ENCODE measurements around the gene PPP6R3.
"Not testable (repeated sequence)": the region's sequence is repeated elsewhere in the genome, so short reads cannot be mapped to it uniquely, and the experiment has no call there.

The PPP6R3 gene

DNA sequence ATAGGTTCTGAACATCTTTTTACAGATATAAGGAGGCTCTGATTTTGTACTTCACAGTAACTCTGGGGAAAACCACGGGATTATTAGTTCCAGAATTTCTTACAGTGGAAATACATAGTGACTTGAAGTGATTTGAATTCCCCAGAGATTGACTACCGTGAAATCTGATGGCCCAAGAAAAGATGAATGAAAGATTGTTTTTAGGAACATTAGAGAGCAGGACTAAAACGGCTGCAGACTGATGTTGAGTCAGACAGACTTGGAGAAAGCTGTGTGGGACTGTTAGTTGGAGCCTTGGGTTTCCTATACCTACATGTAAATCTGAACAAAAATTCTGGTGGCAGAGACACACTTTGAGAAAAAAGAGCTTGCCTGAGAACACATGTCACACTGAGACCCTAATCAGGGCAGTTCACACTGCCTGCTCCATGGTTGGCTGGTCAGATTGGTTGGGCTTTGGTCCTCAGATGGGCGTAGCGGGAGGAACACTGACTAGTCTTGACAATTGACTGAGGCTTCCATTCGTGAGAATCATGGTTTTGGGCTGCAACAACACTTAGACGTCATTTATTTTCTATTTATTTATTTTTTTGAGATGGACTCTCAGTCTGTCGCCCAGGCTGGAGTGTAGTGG is 6.8 kb downstream of the PPP6R3 start:
- Mint-ChIP-seq H3K27me3 (no peaks in the 10 kb centered on the region), H3K27ac (peak overlapping the region; percentile 85), H3K9me3 (no peaks in the 10 kb centered on the region), H3K4me1 (peaks cover 93% of the 10 kb centered on the region), H3K36me3 (peaks cover 13% of the 10 kb centered on the region), H3K4me3 (peak overlapping the region; percentile 58)

DNA sequence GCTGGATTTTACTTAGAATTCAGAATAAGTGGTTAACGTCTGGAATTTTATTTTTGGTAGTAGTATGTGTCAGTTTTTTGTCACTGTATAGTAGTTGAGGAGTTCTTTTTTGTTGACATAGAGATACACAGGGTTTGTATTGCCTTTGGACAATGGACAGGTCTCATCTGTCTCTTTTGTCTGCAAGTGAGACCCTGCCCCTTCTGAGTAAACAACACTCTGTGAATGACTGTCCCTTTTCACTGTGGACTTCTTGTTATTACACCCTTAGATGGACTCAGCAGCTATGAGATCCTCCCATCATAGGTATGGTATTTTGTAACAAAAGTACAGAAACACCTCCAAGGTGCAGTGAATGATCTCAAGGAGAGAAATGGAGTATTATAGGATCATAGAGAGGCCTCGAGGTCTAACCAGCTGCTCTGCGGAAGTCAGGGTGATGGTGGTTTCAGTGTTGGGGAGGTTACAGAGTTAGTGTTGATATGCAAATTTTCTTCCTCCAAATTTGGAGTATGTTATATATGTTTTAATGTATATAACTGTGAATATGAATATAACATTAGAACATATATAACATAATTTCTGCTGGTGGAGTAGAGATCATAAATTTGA is 7.8 kb downstream of the PPP6R3 start:
- no peaks in the 10 kb centered on the region for H3K27me3 Mint-ChIP-seq
- peak overlapping the region; percentile 73 for H3K4me3 Mint-ChIP-seq
- peak overlapping the region; percentile 20 for H3K27ac Mint-ChIP-seq
- peaks cover 96% of the 10 kb centered on the region for H3K4me1 Mint-ChIP-seq
- H3K9me3 Mint-ChIP-seq: no peaks in the 10 kb centered on the region
- peaks cover 10% of the 10 kb centered on the region for H3K36me3 Mint-ChIP-seq

DNA sequence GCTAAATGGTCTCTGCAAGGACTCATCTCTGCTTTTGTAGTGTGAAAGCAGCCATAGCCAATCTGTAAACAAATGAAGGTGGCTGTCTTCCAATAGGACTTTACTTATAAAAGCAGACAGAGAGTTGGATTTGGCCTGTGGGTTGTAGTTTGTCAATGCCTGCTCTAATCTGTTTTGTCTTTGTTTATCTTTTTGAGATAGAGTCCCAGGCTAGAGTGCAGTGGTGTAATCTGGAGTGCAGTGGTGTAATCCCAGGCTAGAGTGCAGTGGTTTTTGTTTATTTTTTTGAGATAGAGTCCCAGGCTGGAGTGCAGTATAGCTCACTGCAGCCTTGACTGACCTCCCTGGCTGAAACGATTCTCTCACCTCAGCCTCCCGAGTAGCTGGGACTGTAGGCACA is 8.6 kb downstream of the PPP6R3 start:
- Mint-ChIP-seq H3K36me3 (peaks cover 7% of the 10 kb centered on the region), H3K4me3 (peak overlapping the region; percentile 61), H3K9me3 (no peaks in the 10 kb centered on the region), H3K4me1 (peaks cover 96% of the 10 kb centered on the region), H3K27ac (no peak overlapping the region), H3K27me3 (no peaks in the 10 kb centered on the region)

DNA sequence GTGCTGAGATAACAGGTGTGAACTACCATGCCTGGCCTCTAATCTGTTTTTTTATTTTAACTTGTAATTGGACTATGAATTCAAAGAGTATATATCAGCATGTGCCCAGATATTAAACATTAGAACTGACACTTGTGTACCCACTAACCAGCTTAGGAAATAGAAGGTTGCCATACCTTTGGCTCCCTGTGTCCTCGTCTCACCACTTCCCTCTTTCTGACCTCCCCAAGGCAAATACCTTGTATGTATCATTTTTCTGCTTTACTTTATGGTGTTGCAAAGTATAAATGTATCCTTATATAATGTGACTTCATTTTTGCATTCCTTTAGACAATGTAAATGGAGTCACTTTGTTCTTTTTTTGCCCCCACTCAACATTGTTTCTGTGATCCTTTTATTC is 9.1 kb downstream of the PPP6R3 start:
- H3K4me3 Mint-ChIP-seq: peak overlapping the region; percentile 61
- peaks cover 95% of the 10 kb centered on the region for H3K4me1 Mint-ChIP-seq
- no peaks in the 10 kb centered on the region for H3K27me3 Mint-ChIP-seq
- peak overlapping the region; percentile 69 for H3K27ac Mint-ChIP-seq
- peaks cover 10% of the 10 kb centered on the region for H3K36me3 Mint-ChIP-seq
- H3K9me3 Mint-ChIP-seq: no peaks in the 10 kb centered on the region

DNA sequence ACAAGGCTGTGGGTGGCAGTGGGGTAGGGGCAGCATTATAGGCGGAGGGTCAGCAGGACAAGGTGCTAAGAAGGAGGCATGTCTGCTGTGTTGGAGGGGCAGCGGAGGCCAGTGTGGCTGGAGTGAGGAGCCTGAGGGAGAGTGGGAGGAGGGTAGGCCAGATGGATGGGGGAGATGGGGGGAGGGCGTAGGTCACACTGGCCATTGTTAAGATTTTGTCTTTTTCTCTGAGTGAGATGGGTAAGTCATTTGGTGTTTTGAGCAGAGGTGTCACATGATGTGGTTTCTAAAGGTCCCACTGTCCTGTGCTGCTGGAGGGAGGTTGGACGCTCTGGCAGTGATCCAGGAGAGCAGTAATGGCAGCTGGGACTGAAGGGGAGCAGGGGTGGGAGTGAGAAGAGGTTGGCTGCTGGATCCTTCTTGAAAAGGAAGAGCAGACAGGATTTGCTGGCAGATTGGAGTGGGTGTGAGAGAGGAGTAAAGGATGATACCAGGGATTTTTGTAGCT is 9.8 kb downstream of the PPP6R3 start:
- Mint-ChIP-seq H3K4me3 (peak overlapping the region; percentile 61), H3K36me3 (peaks cover 12% of the 10 kb centered on the region), H3K4me1 (peaks cover 91% of the 10 kb centered on the region), H3K27ac (peak overlapping the region; percentile 83), H3K27me3 (no peaks in the 10 kb centered on the region), H3K9me3 (no peaks in the 10 kb centered on the region)

DNA sequence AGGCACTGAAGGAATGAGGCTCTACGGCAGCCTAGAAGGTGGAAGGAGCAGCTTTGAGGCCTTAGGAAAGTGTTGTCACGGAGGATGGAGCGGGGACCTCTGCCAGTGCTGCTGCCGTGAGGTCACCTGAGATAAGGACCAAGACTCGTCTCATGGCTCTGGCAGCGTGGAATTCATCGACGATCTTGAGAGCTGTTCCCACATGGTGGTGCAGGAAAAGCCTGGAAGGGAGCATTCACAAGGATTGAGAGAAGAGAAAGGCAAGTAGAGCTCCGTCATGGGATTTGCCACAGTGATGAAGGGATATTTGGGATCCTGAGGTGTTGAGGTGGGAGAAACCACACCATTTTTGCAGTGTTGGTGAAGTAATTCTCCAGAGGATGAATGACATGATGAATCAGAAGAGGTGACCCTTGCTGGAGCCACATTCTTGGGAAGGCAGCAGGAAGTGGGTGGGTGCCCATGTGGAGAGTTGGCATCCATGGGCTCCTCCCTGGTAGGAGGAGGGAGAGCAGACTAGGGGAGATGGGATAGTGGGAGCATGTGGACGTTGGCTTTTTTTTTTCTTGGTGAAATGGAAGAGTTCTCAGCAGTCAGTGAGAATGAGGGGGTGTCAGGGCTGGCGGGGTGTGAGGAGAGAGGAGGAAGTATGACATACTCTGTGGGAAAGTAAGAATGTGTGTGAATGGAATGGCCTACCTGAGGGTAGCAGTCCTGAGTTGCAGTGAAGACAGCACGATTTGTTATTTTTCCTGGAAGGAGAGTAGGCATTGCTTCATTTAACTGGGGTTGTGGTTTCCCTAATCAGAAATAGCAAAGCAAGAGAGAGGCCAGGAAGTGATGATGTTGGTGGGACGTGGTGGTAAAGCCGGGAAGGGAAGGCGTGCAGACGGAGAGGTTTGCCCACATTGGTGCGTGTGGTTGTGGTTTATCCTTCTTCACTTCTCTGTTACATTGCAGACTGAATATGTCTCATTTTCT is 11.1 kb downstream of the PPP6R3 start:
- Mint-ChIP-seq H3K27me3 (no peaks in the 10 kb centered on the region), H3K27ac (peak overlapping the region; percentile 83), H3K36me3 (peaks cover 12% of the 10 kb centered on the region), H3K4me3 (peak overlapping the region; percentile 76), H3K4me1 (peaks cover 83% of the 10 kb centered on the region), H3K9me3 (no peaks in the 10 kb centered on the region)

DNA sequence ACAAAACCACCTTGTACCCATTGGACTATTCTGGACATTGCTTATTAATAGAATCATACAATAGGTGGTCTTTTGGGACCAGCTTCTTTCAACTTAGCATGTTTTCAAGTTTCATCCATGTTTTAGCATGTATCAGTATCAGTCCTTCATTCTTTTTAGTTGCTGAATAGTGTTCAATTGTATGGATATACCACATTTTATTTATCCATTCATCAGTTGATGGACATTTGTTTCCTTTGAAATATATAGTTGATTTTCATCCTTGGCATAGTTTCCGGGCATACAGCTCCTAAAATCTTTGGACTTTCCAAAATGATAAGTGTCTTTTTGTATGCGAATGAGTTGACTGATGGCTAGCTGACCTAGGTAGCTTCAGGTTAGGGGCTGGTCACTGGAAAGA is 12.2 kb downstream of the PPP6R3 start:
- peak overlapping the region; percentile 83 for H3K27ac Mint-ChIP-seq
- no peaks in the 10 kb centered on the region for H3K27me3 Mint-ChIP-seq
- no peaks in the 10 kb centered on the region for H3K9me3 Mint-ChIP-seq
- peaks cover 83% of the 10 kb centered on the region for H3K4me1 Mint-ChIP-seq
- H3K4me3 Mint-ChIP-seq: peak overlapping the region; percentile 76
- H3K36me3 Mint-ChIP-seq: peaks cover 9% of the 10 kb centered on the region

DNA sequence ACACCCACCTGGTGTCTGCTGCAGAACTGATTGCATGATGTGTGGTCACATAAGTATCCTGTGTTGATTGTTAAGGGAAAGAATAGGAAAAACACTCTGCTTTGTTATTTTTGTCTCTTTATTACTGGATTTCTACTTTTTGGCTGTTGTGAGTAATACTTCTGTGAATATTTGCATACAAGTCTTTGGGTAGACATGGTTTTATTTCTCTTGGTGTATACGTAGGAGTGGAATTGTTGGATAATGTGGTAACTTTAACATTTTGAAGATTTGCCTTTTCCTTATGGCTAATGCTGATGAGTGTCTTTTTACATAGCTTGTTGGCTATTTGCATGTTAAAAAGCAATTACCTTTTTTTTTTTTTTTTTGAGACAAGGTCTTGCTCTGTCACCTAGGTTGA is 13.1 kb downstream of the PPP6R3 start:
- Mint-ChIP-seq H3K9me3 (no peaks in the 10 kb centered on the region), H3K27ac (peak overlapping the region; percentile 83), H3K4me1 (peaks cover 79% of the 10 kb centered on the region), H3K4me3 (no peak overlapping the region), H3K36me3 (peaks cover 9% of the 10 kb centered on the region), H3K27me3 (no peaks in the 10 kb centered on the region)

DNA sequence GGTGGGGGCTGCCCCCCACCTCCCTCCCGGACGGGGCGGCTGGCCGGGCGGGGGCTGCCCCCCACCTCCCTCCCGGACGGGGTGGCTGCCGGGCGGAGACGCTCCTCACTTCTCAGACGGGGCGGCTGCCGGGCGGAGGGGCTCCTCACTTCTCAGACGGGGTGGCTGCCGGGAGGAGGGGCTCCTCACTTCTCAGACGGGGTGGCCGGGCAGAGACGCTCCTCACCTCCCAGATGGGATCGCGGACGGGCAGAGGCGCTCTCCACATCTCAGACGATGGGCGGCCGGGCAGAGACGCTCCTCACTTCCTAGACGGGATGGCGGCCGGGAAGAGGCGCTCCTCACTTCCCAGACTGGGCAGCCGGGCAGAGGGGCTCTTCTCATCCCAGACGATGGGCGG is 15.1 kb downstream of the PPP6R3 start:
- H3K4me3 Mint-ChIP-seq, H3K9me3 Mint-ChIP-seq, H3K27me3 Mint-ChIP-seq, H3K27ac Mint-ChIP-seq: not testable (repeated sequence)
- Mint-ChIP-seq H3K36me3 (peaks cover 18% of the 10 kb centered on the region), H3K4me1 (peaks cover 79% of the 10 kb centered on the region)

DNA sequence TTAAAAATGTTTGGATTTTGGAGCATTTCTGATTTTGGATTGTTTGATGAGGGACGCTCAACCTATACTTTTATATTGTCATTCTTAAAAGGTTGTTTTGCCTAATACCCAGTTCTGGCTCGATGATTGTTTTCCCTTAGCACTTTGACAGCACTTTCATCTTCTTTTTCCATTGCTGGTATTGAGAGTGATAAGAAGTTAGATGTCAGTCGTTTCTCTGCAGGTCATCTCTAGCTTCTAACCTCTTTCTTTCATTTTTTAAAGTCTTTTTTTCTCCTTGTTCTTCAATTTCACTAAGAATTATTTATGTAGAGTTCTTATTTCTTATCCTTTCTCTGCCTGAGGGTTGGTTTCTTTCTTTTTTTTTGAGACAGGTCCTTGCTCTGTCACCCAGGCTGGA is 18.8 kb downstream of the PPP6R3 start:
- peaks cover 78% of the 10 kb centered on the region for H3K4me1 Mint-ChIP-seq
- peak overlapping the region; percentile 17 for H3K27ac Mint-ChIP-seq
- peaks cover 15% of the 10 kb centered on the region for H3K36me3 Mint-ChIP-seq
- H3K9me3 Mint-ChIP-seq: no peaks in the 10 kb centered on the region
- no peaks in the 10 kb centered on the region for H3K27me3 Mint-ChIP-seq
- no peak overlapping the region for H3K4me3 Mint-ChIP-seq

DNA sequence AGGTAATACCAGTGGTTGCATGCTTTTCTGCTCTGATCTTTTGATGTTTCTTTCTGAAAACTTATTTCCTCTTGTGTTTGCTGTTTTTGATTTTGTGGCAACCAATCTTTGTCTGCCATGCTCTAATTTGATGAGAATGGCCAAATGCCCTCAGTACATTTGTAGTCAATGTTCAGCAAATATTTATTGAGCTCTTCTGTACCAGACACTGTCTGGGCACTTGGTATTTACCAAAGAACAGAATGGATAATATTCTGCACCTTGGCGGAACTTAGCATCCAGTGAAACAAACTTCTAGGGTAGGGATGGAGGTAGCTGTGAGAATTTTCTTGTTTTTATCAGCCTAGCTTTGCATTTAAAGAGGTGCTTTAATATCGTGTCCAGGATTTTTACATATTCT is 19.6 kb downstream of the PPP6R3 start:
- Mint-ChIP-seq H3K4me3 (peak overlapping the region; percentile 66), H3K27ac (peak overlapping the region; percentile 68), H3K9me3 (no peaks in the 10 kb centered on the region), H3K27me3 (no peaks in the 10 kb centered on the region), H3K4me1 (peaks cover 82% of the 10 kb centered on the region), H3K36me3 (peaks cover 13% of the 10 kb centered on the region)

DNA sequence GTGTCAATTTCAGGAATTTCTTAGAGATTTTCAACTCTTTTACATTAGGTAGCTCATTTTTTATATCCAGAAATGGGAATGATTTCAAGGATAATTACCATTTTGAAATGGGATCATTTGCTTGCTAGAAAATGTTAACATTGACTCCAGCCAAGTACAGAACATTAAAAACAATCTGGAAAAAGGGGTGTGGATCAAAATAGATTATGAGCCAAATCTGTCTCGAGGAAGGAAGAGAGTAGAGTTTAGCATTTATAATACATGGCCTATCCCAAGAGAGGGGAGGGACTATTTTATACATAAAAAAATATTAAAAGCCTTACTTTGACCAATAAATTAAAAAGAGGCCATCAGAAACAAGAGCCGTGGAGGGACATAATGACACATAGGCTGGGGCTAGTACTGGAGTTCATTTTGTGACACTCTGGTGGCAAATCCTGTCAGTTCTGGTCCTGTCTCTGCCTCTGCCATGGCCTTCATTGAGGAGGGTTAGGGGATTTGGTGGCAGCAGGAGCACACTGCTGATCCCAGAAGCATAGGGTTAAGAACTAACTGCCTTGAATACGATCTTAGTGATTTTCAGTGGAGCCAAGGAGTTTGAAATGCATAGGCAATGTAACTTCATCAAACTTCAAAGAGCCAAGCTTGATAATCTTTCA is 20.4 kb downstream of the PPP6R3 start:
- peak overlapping the region; percentile 18 for H3K27ac Mint-ChIP-seq
- no peaks in the 10 kb centered on the region for H3K27me3 Mint-ChIP-seq
- peaks cover 86% of the 10 kb centered on the region for H3K4me1 Mint-ChIP-seq
- no peaks in the 10 kb centered on the region for H3K9me3 Mint-ChIP-seq
- peaks cover 15% of the 10 kb centered on the region for H3K36me3 Mint-ChIP-seq
- H3K4me3 Mint-ChIP-seq: peak overlapping the region; percentile 8

DNA sequence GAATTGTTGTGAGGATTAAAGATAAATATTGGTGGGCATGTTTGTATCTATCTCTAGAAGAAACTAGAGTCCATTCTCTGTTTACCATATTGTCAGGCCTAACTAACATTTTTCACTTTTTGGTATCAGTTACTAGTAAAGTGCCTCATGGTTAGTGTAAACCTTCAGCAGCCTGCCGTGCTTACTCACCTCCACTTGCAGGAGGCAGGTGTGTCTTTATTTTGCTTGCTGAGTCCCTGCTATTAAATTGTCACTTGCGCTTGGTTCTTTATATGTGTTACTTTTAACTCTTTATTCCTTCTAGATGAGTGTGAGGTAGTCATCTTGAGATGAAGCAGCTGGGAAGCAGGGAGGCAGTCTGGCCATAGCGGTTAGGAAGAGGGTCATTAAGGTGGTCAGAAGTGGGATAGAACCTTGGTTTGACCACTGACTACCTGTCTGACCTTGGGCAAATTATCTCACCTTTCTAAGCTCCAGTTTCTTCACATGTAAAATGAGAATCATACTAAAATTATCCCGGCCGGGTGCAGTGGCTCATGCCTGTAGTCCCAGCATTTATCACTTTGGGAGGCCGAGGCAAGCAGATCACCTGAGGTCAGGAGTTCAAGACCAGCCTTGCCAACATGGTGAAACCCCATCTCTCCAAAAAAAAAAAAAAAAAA is 21.2 kb downstream of the PPP6R3 start:
- H3K27ac Mint-ChIP-seq: no peak overlapping the region
- no peaks in the 10 kb centered on the region for H3K27me3 Mint-ChIP-seq
- peaks cover 90% of the 10 kb centered on the region for H3K4me1 Mint-ChIP-seq

DNA sequence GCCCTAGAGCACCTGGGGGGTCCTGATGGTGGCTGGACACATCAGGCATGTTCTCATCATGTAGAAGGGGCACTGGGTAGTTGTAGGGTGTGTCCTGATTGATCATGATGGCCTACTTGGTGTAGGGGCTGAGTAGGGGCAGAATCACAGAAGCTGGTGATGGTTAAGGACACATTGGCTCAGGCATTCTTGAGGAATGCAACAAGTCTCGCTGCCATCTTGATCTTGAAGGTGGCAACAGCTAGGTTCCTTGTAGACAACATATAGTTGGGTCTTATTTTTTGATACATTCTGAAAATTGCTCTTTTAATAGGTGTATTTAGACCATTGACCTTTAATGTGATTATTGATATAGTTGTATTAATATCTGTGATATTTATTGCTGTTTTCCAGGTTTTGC is 28.1 kb downstream of the PPP6R3 start:
- no peak overlapping the region for H3K27ac Mint-ChIP-seq
- no peaks in the 10 kb centered on the region for H3K27me3 Mint-ChIP-seq
- no peaks in the 10 kb centered on the region for H3K9me3 Mint-ChIP-seq
- peaks cover 7% of the 10 kb centered on the region for H3K36me3 Mint-ChIP-seq
- peaks cover 88% of the 10 kb centered on the region for H3K4me1 Mint-ChIP-seq
- peak overlapping the region; percentile 23 for H3K4me3 Mint-ChIP-seq

More for the DNA sequence above, 21.2 kb downstream of the PPP6R3 start:
- no peaks in the 10 kb centered on the region for H3K9me3 Mint-ChIP-seq
- peak overlapping the region; percentile 8 for H3K4me3 Mint-ChIP-seq
- H3K36me3 Mint-ChIP-seq: peaks cover 16% of the 10 kb centered on the region

DNA sequence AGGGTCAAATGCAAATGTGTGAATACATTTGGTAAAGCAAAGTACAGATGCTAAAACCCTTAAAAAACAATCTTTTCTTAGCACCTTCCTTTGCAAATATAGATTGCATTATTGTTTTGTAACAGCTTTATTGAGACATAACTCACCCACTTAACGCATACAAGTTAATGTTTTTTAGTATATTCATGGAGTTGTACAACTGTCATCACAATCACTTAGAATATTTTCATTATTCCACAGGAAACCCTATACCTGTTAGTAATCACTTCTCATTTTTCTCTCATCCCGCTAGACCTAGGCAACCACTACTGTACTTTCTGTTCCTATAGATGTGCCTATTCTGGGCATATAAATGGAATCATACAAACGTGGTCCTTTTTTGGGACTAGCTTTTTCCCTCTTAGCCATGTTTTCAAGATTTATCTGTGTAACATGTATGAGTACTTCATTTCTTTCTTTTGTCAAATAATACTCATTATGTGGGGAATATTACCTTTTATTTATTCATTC is 34.7 kb downstream of the PPP6R3 start:
- no peak overlapping the region for H3K27ac Mint-ChIP-seq
- no peaks in the 10 kb centered on the region for H3K9me3 Mint-ChIP-seq
- peaks cover 1% of the 10 kb centered on the region for H3K36me3 Mint-ChIP-seq
- H3K4me3 Mint-ChIP-seq: no peak overlapping the region
- H3K27me3 Mint-ChIP-seq: no peaks in the 10 kb centered on the region
- H3K4me1 Mint-ChIP-seq: peaks cover 85% of the 10 kb centered on the region

Data from activated naive CD4-positive, alpha-beta T cell treated with anti-CD3 and anti-CD28 coated beads, Interleukin-2, amount 50 U/mL, for 24 hours (primary cell).